HG02840 (cell line): Measurements from ENCODE around the gene SPEG.

Source experiments
- ATAC-seq: cut with Tn5 transposase; IDR thresholded peaks from one replicate; pipeline ENCODE4 v1.9.1; 2021; ENCODE audit warnings: mild to moderate bottlenecking, moderate library complexity, moderate number of reproducible peaks; ENCODE audit not compliant: unreplicated experiment, low FRiP score

The SPEG gene

GRCh38 chr2:219474285-219475060 lies 39.8 kb downstream of the SPEG start:
- ATAC-seq = no peak

DNA sequence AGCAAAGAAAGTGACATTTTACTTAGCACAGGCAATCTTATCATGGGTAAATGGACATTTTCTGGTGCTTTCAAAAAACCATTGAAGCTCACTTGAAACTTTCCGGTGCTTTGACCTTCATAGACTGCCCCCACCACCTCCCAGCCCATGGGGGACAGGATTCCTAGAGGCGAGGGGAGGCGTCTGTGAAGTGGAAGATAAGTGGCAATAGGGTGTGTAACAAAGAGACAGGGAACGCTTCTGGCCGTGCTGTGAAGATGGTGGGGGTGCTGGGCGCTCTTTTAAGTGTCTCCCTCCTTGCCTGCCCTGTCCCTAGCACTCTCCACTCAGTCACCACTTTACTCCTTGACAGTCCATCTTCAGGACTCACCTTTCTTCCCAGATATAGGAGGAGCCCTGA lies 40.6 kb downstream of the SPEG start:
- ATAC-seq = no peak

DNA sequence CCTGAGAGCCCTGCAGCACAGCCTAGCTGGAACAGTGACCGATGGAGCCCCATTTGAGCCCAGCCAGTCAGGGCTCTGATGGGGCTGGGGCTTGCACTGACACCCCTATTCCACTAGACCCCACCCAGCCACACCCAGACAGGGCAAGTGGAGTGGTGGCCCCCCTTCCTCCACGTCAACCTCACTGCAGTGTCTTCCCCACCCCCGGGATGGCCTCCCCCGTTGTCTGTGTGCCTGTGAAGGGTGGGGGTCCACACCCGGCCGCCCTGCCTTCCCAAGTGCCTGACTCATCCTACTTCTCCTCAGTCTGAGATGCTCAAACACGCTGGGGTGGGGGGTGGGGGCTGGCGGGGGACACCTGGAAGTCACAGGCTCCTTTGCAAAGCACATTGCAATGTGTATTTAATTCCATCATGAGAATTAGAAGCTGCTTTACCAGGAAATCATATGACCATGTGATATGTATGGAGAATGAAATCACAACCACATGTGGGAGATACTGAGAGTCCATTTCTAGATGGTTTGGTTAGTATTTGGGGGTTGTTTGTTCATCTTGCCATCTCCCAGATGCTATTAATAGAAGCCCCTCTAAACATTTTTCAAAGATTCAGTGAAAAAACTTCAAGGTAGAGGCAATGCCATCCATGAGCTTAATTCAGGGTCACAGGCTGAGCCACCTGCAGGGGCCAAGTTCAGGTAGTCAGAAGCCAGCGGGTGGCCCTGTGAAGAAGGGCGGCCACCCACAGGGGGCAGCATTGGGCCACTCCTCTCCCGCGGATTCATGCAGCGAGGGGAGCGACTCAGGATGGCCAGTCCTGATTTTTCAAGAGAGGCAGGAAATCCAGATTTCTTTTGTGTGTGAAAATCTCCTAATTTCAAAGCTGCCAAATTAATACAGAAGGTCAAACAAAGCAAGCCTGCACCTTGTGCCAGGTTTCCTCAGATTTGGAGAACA lies 41.3 kb downstream of the SPEG start:
- ATAC-seq = no peak

DNA sequence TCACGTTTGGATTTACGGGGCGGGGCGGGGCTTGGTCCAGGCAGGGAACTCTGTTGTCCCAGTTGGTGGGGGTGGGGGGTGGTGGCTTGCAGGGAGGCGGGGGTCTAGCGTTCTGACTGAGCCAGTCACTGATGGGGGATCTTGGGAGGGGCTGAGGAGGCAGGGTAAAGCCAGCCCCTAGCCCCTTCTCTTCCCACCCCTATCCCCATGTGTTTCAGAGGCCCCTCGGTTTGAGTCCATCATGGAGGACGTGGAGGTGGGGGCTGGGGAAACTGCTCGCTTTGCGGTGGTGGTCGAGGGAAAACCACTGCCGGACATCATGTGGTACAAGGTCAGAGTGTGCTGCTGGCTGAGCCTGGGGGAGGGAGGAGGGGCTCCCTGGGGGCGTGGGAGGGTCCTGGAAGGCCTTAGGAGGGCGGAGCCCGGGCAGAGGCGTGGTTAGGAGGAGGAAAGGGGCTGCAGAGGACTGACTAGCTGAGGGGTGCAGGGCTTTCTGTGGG lies 42.1 kb downstream of the SPEG start:
- ATAC-seq = no peak

DNA sequence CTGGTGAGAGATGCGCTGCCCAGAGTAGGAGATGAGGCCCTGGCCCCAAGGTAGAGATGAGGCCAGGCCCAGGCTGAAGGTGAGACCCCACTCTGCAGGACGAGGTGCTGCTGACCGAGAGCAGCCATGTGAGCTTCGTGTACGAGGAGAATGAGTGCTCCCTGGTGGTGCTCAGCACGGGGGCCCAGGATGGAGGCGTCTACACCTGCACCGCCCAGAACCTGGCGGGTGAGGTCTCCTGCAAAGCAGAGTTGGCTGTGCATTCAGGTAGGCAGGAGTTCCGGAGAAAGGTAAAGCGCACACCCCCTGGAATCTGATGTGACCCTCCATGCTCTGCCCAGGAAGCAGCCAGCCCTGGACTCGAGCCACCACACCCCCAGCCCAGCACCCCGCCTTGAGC lies 42.5 kb downstream of the SPEG start:
- no peak for ATAC-seq

- ATAC-seq = no peak
Observed at GRCh38 chr2:219477815-219478214, 43.2 kb downstream of the SPEG start.

DNA sequence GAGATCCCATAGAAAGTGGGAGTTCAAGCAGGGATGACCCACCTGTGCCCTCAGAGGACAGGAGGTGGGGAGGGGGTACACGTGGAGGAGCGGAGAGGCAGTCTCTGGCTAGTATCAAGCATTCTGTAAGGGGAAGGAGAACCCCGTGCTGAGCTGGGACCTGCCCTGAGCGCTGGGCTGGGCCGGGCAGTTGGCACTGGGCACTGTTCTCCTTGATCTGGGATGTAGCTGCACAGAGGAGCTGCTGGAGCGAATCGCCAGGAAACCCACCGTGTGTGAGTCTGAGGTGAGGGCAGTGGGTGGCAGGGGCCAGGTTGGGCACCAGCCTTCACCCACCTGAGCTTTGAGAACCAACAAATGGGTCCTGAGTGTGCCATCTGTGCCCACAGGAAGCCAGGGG lies 44.3 kb downstream of the SPEG start:
- no peak for ATAC-seq

- ATAC-seq = no peak
Observed at GRCh38 chr2:219480004-219480403, 45.4 kb downstream of the SPEG start.

DNA sequence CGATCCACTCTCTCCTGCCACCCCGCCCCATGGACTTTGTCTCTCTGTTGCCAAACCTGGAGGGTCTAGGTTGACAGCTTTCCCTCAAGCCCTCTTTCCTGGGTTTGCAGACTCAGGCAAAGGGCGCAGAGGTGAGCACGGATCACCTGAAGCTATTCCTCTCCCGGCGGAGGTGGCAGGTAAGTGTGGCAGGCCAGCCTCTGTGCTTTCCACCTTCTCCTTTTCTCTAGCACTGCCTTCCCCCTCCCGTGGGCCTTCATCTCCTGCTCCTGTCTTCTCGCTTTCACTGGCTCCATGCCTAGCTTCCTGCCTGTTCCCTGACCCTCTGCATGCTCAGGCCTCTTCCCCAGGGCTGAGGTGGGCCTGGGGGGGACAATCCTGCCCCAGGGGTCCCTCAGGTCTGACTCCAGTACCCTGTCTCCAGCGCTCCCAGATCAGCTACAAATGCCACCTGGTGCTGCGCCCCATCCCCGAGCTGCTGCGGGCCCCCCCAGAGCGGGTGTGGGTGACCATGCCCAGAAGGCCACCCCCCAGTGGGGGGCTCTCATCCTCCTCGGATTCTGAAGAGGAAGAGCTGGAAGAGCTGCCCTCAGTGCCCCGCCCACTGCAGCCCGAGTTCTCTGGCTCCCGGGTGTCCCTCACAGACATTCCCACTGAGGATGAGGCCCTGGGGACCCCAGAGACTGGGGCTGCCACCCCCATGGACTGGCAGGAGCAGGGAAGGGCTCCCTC lies 48.2 kb downstream of the SPEG start:
- no peak for ATAC-seq

DNA sequence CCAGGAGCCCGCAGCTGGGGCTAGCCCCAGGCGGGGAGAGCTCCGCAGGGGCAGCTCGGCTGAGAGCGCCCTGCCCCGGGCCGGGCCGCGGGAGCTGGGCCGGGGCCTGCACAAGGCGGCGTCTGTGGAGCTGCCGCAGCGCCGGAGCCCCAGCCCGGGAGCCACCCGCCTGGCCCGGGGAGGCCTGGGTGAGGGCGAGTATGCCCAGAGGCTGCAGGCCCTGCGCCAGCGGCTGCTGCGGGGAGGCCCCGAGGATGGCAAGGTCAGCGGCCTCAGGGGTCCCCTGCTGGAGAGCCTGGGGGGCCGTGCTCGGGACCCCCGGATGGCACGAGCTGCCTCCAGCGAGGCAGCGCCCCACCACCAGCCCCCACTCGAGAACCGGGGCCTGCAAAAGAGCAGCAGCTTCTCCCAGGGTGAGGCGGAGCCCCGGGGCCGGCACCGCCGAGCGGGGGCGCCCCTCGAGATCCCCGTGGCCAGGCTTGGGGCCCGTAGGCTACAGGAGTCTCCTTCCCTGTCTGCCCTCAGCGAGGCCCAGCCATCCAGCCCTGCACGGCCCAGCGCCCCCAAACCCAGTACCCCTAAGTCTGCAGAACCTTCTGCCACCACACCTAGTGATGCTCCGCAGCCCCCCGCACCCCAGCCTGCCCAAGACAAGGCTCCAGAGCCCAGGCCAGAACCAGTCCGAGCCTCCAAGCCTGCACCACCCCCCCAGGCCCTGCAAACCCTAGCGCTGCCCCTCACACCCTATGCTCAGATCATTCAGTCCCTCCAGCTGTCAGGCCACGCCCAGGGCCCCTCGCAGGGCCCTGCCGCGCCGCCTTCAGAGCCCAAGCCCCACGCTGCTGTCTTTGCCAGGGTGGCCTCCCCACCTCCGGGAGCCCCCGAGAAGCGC lies 49.1 kb downstream of the SPEG start:
- no peak for ATAC-seq

GRCh38 chr2:219484343-219485200 lies 49.9 kb downstream of the SPEG start:
- ATAC-seq = no peak

DNA sequence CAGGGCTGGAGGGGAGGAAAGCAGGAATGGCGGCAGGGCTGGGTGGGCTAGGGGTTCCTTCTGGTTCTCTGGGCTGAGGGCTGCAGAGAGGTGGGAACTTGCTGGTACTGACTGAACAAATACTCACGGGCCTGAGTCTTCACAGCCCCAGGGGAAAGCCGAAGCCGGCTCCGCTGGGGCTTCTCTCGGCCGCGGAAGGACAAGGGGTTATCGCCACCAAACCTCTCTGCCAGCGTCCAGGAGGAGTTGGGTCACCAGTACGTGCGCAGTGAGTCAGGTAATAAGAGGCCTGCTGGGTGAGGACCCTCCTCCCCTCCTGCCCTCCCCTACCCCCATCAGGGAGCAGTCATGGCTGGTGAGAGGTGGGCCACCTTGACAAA lies 50.5 kb downstream of the SPEG start:
- no peak for ATAC-seq

DNA sequence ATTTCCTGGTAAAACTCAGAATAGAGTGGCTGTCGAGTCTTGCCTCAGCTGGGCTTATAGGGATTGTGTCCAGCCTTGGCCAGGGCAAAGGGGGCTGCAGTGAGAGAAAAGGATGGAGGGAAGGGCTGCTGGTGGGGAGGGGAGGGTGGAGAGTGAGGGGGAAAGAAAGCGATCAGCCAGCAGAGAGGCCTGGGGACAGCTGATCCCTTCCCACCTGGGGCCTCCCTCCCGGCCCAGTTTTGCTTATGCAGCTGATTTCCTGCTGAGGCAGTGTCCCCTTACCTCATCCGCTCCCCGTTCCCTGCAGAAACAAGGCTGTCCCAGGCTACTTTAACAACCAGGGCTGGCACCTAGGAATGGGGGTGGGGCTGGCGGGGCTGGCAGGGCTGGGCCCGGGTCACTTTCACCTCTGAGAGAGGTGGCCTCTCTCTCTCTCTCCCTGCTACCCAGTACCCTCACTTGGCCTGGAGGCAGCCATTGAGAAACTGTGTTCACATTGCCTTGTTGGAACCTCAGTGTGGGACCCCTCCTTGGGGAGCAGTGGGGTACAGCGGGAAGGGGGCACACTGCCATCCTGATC lies 51.8 kb downstream of the SPEG start:
- no peak for ATAC-seq

GRCh38 chr2:219488149-219488843 lies 53.7 kb downstream of the SPEG start:
- no peak for ATAC-seq

DNA sequence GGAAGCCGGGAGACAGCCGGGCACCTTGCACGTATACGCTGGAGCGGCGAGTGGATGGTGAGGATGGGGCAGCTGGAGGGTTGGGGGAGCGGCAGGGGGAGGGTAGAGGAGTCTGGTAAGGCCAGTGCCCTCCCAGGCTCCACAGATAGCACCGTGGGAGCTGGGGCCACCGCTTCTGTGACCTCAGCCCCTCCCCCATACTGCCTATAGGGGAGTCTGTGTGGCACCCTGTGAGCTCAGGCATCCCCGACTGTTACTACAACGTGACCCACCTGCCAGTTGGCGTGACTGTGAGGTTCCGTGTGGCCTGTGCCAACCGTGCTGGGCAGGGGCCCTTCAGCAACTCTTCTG lies 54.2 kb downstream of the SPEG start:
- ATAC-seq = no peak

GRCh38 chr2:219489315-219489714 lies 54.7 kb downstream of the SPEG start:
- ATAC-seq = no peak

DNA sequence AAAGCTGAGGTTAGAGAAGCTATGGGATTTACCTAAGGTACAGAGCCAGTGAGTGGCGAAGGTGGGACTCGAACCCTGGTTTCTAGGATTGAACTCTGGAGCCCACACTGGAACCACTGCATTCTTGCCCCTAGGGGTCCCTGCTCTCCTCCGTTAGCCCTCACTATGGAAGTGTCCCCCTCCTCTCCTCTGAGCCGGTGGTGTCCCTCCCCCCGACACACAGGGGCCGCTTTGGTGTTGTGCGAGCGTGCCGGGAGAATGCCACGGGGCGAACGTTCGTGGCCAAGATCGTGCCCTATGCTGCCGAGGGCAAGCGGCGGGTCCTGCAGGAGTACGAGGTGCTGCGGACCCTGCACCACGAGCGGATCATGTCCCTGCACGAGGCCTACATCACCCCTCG lies 55.5 kb downstream of the SPEG start:
- ATAC-seq = no peak

DNA sequence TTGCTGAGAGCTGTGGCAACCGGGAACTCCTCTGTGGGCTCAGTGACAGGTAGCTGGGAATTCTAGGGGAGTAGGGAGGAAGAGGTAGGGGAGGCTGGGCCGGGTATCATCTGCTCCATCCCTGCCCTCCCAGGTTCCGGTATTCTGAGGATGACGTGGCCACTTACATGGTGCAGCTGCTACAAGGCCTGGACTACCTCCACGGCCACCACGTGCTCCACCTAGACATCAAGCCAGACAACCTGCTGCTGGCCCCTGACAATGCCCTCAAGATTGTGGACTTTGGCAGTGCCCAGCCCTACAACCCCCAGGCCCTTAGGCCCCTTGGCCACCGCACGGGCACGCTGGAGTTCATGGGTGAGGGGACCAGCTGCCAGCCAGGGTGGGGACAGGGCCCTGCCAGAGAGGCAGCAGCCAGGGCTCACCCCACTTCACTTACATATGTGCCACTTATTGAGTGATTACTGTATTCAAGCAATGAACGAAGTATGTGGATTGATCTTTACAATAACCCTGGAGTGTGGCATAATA lies 56.0 kb downstream of the SPEG start:
- no peak for ATAC-seq
